Activated CD8-positive, alpha-beta memory T cell treated with anti-CD3 and anti-CD28 coated beads for 1 hour (primary cell): ENCODE results near the gene RHOJ.
"Not testable (repeated sequence)": the region's sequence is repeated elsewhere in the genome, so short reads cannot be mapped to it uniquely, and the experiment has no call there.

Experiments used
- DNase-seq, 2 donors: peaks; one replicate each; pipeline ENCODE4 v3.0.0-alpha.2; 2020; ENCODE audit warnings: low read depth in 1 of 2; ENCODE audit errors: extremely low read depth in 1 of 2

RHOJ gene

DNA sequence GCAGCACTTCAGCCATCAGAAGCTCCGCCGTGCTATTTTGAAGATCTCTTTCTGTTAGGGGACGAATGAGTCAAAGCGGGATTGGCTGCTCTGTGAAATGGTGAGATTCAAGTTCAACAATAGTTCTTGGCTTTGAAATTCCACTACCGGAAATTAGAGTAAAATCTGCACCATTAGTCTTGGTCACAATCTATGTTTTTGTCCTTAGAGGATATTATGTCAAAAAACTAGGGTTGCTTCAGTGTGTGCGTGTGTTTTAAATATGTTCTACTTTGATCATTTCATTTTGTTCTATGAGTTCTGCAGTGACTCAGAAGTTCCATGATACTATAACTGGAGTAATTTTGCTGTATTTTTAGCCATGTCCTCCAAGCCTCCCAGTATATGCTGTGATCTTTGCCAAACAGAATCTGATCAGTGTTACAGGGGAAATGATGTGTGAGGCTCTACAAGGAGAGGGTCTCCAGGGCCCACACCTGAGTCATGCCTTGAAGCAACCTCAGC lies 91.9 kb downstream of the RHOJ start:
- no peak for DNase-seq

DNA sequence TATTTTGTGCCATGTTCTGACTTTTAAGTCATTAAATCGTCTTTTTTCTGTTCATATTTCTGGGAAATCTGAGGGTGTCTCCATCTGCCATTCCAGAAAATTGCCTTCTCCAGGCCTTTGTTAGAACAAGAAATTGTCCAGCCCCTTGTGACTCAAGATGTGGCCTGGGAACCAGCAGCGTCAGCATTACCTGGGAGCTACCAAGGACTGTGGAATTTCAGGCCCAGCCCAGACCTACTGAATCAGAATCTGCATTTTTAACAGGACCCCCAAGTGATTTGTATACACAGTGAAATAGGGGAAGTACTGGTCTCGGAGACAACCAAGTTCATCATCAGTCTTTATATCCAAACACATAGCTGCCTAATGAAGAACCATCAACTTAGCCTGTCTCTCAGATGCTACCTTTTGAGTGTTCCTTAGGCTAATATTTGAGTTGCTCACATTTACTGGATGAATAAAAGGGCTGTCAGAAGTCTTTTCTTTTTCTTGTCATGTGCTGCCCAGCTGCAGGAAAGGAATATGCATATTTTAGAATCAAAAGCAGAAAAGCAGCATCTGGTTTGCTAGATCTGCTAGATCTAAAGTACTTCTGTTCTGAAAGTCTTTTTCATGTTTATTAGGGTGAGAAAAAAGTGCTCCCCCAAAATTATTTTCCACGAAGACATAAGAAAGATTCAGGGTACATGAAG lies 93.3 kb downstream of the RHOJ start:
- DNase-seq = no peak

- DNase-seq = no peak
Observed at GRCh38 chr14:63299351-63300110, 95.3 kb downstream of the RHOJ start.

- no peak for DNase-seq
Observed at GRCh38 chr14:63300854-63301253, 96.6 kb downstream of the RHOJ start.

- no peak for DNase-seq
Observed at GRCh38 chr14:63301891-63302534, 97.8 kb downstream of the RHOJ start.

DNA sequence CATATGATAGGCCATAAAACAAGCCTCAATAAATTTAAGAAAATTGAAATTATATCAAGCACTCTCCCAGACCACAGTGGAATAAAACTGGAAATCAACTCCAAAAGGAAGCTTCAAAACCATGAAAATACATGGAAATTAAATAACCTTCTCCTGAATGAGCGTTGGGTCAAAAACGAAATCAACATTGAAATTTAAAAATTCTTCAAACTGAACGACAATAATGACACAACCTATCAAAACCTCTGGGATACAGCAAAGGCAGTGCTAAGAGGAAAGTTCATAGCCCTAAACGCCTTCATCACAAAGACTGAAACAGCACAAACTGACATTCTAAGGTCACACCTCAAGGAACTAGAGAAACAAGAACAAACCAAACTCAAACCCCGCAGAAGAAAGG lies 100.2 kb downstream of the RHOJ start:
- not testable (repeated sequence) for DNase-seq

- no peak for DNase-seq
Observed at GRCh38 chr14:63308723-63309317, 104.6 kb downstream of the RHOJ start.

- no peak for DNase-seq
Observed at GRCh38 chr14:63318835-63319234, 114.6 kb downstream of the RHOJ start, which contains the start of gene GPHB5. Gene GPHB5 (minus strand): TSS chr14:63318935. CDS start chr14:63317849, 1,086 bp downstream.

DNA sequence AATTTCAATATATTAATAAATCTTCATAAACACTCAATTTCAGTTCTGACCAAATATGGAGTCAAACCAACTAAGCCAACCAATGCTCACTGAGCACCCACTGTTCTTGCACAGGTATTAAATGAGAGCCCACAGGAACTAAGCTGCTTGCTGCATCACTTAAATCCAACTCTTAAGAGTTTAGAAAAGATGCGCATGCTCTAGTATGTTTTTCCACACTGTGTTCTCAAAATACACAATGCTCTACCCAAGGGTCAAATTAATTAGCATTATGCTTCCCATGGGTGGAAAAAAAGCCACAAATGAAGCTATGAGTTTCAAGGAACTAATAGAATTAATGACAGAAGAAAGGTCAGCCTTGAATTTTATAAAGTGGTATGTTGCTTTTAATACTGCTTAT lies 118.2 kb downstream of the RHOJ start:
- no peak for DNase-seq

- no peak for DNase-seq
Observed at GRCh38 chr14:63322897-63323573, 118.8 kb downstream of the RHOJ start.

DNA sequence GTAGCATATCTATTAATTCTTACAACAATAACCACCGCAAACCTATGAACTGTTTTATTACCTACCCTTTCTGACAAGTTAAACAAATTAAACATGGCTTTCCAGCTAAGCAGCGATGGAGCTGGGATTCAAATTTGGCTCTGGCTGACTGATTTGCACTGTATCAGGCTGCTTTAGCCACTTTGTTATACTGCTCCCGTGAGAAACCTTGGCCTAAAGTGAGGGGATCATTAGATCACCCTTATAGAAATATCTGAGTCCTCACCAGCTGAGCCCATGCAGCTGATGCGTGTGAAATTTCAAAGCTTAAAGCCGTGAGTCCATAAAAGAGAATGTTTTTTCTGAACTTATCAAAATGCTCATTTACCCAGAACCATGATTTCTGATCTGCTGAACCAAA lies 122.6 kb downstream of the RHOJ start:
- DNase-seq = no peak

GRCh38 chr14:63328787-63329737 lies 124.8 kb downstream of the RHOJ start:
- DNase-seq = no peak

DNA sequence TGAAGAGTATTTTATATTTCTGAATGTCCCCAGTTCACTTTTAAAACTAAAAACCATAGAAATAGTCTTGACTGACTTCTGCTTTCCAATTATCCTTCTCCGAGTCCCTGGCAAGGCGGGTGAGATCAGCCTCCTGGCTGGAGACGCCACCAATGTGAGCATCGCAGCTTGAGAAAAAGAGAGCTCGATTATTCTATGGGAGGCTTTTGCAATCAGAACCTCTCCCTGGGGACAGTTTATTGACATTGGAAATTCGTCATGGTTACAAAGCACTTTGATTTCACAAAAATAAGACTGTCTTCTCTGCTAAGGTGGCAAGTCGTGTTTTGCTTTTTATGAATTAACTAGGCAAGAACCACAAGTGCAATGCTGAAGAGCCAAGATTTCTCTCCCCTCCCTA lies 138.1 kb downstream of the RHOJ start:
- DNase-seq = no peak
